IMR-90 (cell line): ENCODE measurements around the gene GDF10. TPM values are rescaled to one million over a fixed set of nuclear protein-coding genes. Genes with fewer than 3 reads are reported as not detected.

ENCODE experiments used
- ATAC-seq: fragments of 200-7000 bp; cut with Tn5 transposase; 2 replicates; pipeline ENCODE4 v1.9.1; 2020; ENCODE audit warnings: low read depth, mild to moderate bottlenecking, moderate library complexity
- BruUV-seq: library from RNA; stranded (reverse); fragments of 400-500 nt; replicated peaks from 2 replicates; lab custom pipeline; 2021; lab: Mats Ljungman, UMichigan
- CTCF ChIA-PET: fragments of 300-600 bp; formaldehyde crosslinking; extraction: SDS; loops from one replicate; lab custom pipeline; 2021; ENCODE audit warnings: antibody characterized with exemption; lab: Yijun Ruan, JAX
- POLR2A ChIA-PET: fragments of 300-600 bp; sonication (Branson Sonifier 250); formaldehyde crosslinking; loops from one replicate; lab custom pipeline; 2022; ENCODE audit warnings: antibody characterized with exemption; ENCODE audit not compliant: unreplicated experiment; lab: Charles Lee
- DNase-seq: peaks from one replicate; pipeline ENCODE4 v3.0.0; 2013
- H2AFZ ChIP-seq: replicated peaks from 2 replicates; pipeline ENCODE3; 2013; ENCODE audit warnings: low read length, mild to moderate bottlenecking; ENCODE audit not compliant: poor library complexity
- H2AK5ac ChIP-seq: 2 replicates; pipeline ENCODE4 v1.6.1; 2013; ENCODE audit warnings: low read depth, low read length, inconsistent platforms
- H2AK9ac ChIP-seq: replicated peaks from 2 replicates; pipeline ENCODE3; 2013; ENCODE audit warnings: mild to moderate bottlenecking, low read depth, low read length, moderate library complexity; ENCODE audit not compliant: poor library complexity
- H2BK120ac ChIP-seq: 2 replicates; pipeline ENCODE4 v1.6.1; 2013; ENCODE audit warnings: low read depth, low read length, inconsistent platforms
- H2BK15ac ChIP-seq: 3 replicates; pipeline ENCODE4 v1.6.1; 2013; ENCODE audit warnings: low read depth, low read length, inconsistent platforms
- H2BK20ac ChIP-seq: 2 replicates; pipeline ENCODE4 v1.6.1; 2013; ENCODE audit warnings: low read depth, mild to moderate bottlenecking, inconsistent platforms, low read length, moderate library complexity
- H2BK5ac ChIP-seq: 2 replicates; pipeline ENCODE4 v1.6.1; 2013; ENCODE audit warnings: mild to moderate bottlenecking, low read depth, low read length, inconsistent platforms; ENCODE audit not compliant: poor library complexity, severe bottlenecking
- H3K14ac ChIP-seq: replicated peaks from 2 replicates; pipeline ENCODE4 v1.6.1; 2013; ENCODE audit warnings: low read depth, low read length, inconsistent platforms
- H3K18ac ChIP-seq: 2 replicates; pipeline ENCODE4 v1.6.1; 2013; ENCODE audit warnings: low read depth, low read length, control low read depth
- H3K23ac ChIP-seq: 2 replicates; pipeline ENCODE4 v1.6.1; 2013; ENCODE audit warnings: low read depth, low read length, inconsistent platforms
- H3K27ac ChIP-seq: 2 replicates; pipeline ENCODE4 v1.5.1; 2013; ENCODE audit warnings: mild to moderate bottlenecking, control low read depth, low read length; ENCODE audit not compliant: insufficient read depth
- H3K27me3 ChIP-seq: 2 replicates; pipeline ENCODE4 v1.6.1; 2013; ENCODE audit warnings: low read length; ENCODE audit not compliant: control insufficient read depth, insufficient read depth
- H3K36me3 ChIP-seq: 2 replicates; pipeline ENCODE4 v1.6.1; 2013; ENCODE audit warnings: low read length, mixed read lengths; ENCODE audit not compliant: control insufficient read depth, insufficient read depth
- H3K4ac ChIP-seq: 2 replicates; pipeline ENCODE4 v1.6.1; 2013; ENCODE audit warnings: low read depth, low read length, inconsistent platforms
- H3K4me1 ChIP-seq: 2 replicates; pipeline ENCODE4 v1.6.1; 2013; ENCODE audit warnings: low read length, mixed read lengths; ENCODE audit not compliant: control insufficient read depth, insufficient read depth
- H3K4me2 ChIP-seq: 2 replicates; pipeline ENCODE4 v1.6.1; 2013; ENCODE audit warnings: low read depth, mild to moderate bottlenecking, control low read depth, low read length, moderate library complexity
- H3K4me3 ChIP-seq: 2 replicates; pipeline ENCODE4 v1.5.1; 2013; ENCODE audit warnings: low read depth, mild to moderate bottlenecking, control low read depth, low read length, moderate library complexity; ENCODE audit not compliant: insufficient read depth
- H3K56ac ChIP-seq: 2 replicates; pipeline ENCODE4 v1.6.1; 2013; ENCODE audit warnings: low read length, inconsistent platforms; ENCODE audit not compliant: insufficient read depth; ENCODE audit errors: extremely low read depth
- H3K79me1 ChIP-seq, 2 experiments: 2 replicates each; pipeline ENCODE4 v1.6.1; 2013; ENCODE audit warnings: low read length in 2 of 2, inconsistent platforms in 1 of 2, low read depth in 1 of 2
- H3K9ac ChIP-seq: 2 replicates; pipeline ENCODE4 v1.6.1; 2013; ENCODE audit warnings: low read depth, low read length, control low read depth
- H3K9me1 ChIP-seq: 2 replicates; pipeline ENCODE4 v1.6.1; 2013; ENCODE audit warnings: low read length, inconsistent platforms; ENCODE audit not compliant: insufficient read depth
- H3K9me3 ChIP-seq: 2 replicates; pipeline ENCODE4 v1.6.1; 2013; ENCODE audit warnings: low read length; ENCODE audit not compliant: control insufficient read depth, insufficient read depth
- H4K20me1 ChIP-seq: 2 replicates; pipeline ENCODE4 v1.6.1; 2013; ENCODE audit warnings: low read length, inconsistent platforms; ENCODE audit not compliant: insufficient read depth
- H4K5ac ChIP-seq: 2 replicates; pipeline ENCODE4 v1.6.1; 2013; ENCODE audit warnings: mild to moderate bottlenecking, low read depth, low read length, control low read depth
- H4K8ac ChIP-seq, 2 experiments: 2 replicates each; pipeline ENCODE4 v1.6.1; 2013; ENCODE audit warnings: low read depth in 2 of 2, low read length in 2 of 2, control low read depth in 1 of 2, inconsistent platforms in 1 of 2
- H4K91ac ChIP-seq: 2 replicates; pipeline ENCODE4 v1.6.1; 2013; ENCODE audit warnings: low read depth, low read length, inconsistent platforms; ENCODE audit not compliant: insufficient read depth
- CHD1 ChIP-seq: IDR thresholded peaks from 2 replicates; pipeline ENCODE4 v1.6.1; 2012; ENCODE audit warnings: low read depth, low read length, improper control_type of control experiment
- MXI1 ChIP-seq: IDR thresholded peaks from 2 replicates; pipeline ENCODE4 v1.6.1; 2012; ENCODE audit warnings: low read depth, mild to moderate bottlenecking, low read length, moderate library complexity, borderline replicate concordance
- RFX5 ChIP-seq: IDR thresholded peaks from 2 replicates; pipeline ENCODE4 v1.8.0; 2012; ENCODE audit warnings: low read depth, mild to moderate bottlenecking, low read length, moderate library complexity
- SMC3 ChIP-seq: fragments of 150-350 bp; IDR thresholded peaks from 2 replicates; pipeline ENCODE4 v1.6.1; 2016; ENCODE audit warnings: low read depth, mild to moderate bottlenecking, antibody characterized with exemption, low read length, moderate library complexity
- WGBS, 2 experiments: methylation state at CpG; one replicate each; pipeline versions ENCODE4 v1.1.5 to v1.1.7; 2013; ENCODE audit warnings: missing lambda C conversion rate in 2 of 2; ENCODE audit not compliant: insufficient read length in 1 of 2; ENCODE audit errors: extremely low coverage in 2 of 2; 5-methylcytosine and 5-hydroxymethylcytosine counted together
- dilution Hi-C: fragments of 300-500 bp; cut with HindIII; formaldehyde crosslinking; loops from one replicate; pipeline ENCODE4 v1.14.3; 2018; ENCODE audit warnings: low sequenced_read_pairs; ENCODE audit not compliant: unreplicated experiment
- in situ Hi-C: fragments of 300-500 bp; cut with MboI; formaldehyde crosslinking; loops from 3 replicates; pipeline ENCODE4 v1.14.3; 2019; ENCODE audit warnings: low sequenced_read_pairs, inconsistent platforms, mixed read lengths
- intact Hi-C: fragments of 100-400 bp; cut with micrococcal nuclease; formaldehyde crosslinking; loops from 2 replicates; pipeline ENCODE4 v1.10.0; 2022
- polyA plus RNA-seq, 3 experiments: library from polyadenylated mRNA; depleted of rRNA; stranded (reverse); fragments of >200 nt; gene quantifications; 2 replicates each; pipeline ENCODE4 v1.2.3, GENCODE V29; 2012; ENCODE audit warnings: low replicate concordance in 1 of 3
- total RNA-seq: library from RNA; depleted of rRNA; stranded (reverse); fragments of >200 nt; gene quantifications from 2 replicates; pipeline ENCODE4 v1.2.3, GENCODE V29; 2012
- TF ChIP-seq, protein P1 (sequence below): conservative IDR thresholded peaks from 2 replicates; pipeline ENCODE4 v1.5.1; 2012; ENCODE audit warnings: mild to moderate bottlenecking, low read depth, low read length, improper control_type of control experiment
- TF ChIP-seq, protein P2 (sequence below): fragments of 150-350 bp; IDR thresholded peaks from 2 replicates; pipeline ENCODE4 v1.6.1; 2017; ENCODE audit warnings: mild to moderate bottlenecking, antibody characterized with exemption, low read length, low read depth

GDF10 gene
- total and polyA plus RNA-seq, 2 of the 4 experiments (the other 2 are of a cell fraction) = 0.34 TPM; not detected in 1

DNA sequence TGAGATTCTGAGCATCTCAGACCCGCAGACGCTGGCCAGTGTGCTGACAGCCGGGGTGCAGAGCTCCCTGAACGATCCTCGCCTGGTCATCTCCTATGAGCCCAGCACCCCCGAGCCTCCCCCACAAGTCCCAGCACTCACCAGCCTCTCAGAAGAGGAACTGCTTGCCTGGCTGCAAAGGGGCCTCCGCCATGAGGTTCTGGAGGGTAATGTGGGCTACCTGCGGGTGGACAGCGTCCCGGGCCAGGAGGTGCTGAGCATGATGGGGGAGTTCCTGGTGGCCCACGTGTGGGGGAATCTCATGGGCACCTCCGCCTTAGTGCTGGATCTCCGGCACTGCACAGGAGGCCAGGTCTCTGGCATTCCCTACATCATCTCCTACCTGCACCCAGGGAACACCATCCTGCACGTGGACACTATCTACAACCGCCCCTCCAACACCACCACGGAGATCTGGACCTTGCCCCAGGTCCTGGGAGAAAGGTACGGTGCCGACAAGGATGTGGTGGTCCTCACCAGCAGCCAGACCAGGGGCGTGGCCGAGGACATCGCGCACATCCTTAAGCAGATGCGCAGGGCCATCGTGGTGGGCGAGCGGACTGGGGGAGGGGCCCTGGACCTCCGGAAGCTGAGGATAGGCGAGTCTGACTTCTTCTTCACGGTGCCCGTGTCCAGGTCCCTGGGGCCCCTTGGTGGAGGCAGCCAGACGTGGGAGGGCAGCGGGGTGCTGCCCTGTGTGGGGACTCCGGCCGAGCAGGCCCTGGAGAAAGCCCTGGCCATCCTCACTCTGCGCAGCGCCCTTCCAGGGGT lies 48.9 kb downstream of the GDF10 start:
- H3K14ac ChIP-seq = no peak overlapping the region
- H3K27ac ChIP-seq = no peak overlapping the region
- no peaks in the 10 kb centered on the region for H3K9me1 ChIP-seq
- in situ Hi-C loops = no loop called here
- intact Hi-C loops = no loop called here
- H3K9me3 ChIP-seq = no peaks in the 10 kb centered on the region
- CTCF ChIA-PET = no interaction called here
- no peak overlapping the region for H2AFZ ChIP-seq
- no peak overlapping the region for H2BK20ac ChIP-seq
- no peak overlapping the region for H2BK15ac ChIP-seq
- TF ChIP-seq, protein P1, sequence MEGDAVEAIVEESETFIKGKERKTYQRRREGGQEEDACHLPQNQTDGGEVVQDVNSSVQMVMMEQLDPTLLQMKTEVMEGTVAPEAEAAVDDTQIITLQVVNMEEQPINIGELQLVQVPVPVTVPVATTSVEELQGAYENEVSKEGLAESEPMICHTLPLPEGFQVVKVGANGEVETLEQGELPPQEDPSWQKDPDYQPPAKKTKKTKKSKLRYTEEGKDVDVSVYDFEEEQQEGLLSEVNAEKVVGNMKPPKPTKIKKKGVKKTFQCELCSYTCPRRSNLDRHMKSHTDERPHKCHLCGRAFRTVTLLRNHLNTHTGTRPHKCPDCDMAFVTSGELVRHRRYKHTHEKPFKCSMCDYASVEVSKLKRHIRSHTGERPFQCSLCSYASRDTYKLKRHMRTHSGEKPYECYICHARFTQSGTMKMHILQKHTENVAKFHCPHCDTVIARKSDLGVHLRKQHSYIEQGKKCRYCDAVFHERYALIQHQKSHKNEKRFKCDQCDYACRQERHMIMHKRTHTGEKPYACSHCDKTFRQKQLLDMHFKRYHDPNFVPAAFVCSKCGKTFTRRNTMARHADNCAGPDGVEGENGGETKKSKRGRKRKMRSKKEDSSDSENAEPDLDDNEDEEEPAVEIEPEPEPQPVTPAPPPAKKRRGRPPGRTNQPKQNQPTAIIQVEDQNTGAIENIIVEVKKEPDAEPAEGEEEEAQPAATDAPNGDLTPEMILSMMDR = no peak
- TF ChIP-seq, protein P2, sequence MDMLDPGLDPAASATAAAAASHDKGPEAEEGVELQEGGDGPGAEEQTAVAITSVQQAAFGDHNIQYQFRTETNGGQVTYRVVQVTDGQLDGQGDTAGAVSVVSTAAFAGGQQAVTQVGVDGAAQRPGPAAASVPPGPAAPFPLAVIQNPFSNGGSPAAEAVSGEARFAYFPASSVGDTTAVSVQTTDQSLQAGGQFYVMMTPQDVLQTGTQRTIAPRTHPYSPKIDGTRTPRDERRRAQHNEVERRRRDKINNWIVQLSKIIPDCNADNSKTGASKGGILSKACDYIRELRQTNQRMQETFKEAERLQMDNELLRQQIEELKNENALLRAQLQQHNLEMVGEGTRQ = no peak
- TF ChIP-seq RFX5 = no peak
- no peak for TF ChIP-seq MXI1
- no peak for TF ChIP-seq SMC3
- TF ChIP-seq CHD1 = no peak
- H4K91ac ChIP-seq = no peak overlapping the region
- no peak overlapping the region for H2BK5ac ChIP-seq
- no peak overlapping the region for H3K4ac ChIP-seq
- no peak overlapping the region for H3K18ac ChIP-seq
- 89% methylated on average over 17 of the region's 36 CpGs; no CpG with 5 or more reads in 1 of the 2 experiments for WGBS, 2 experiments
- no peak for DNase-seq
- H3K9ac ChIP-seq = no peak overlapping the region
- H3K23ac ChIP-seq = no peak overlapping the region
- H3K27me3 ChIP-seq = peaks cover 39% of the 10 kb centered on the region
- H4K5ac ChIP-seq = no peak overlapping the region
- no peak overlapping the region for H2AK9ac ChIP-seq
- no peaks in the 10 kb centered on the region for H3K36me3 ChIP-seq
- H3K79me1 ChIP-seq = no peaks in the 10 kb centered on the region
- no peaks in the 10 kb centered on the region for H3K4me1 ChIP-seq
- no TSS peak for BruUV-seq
- H4K8ac ChIP-seq = no peak overlapping the region
- H3K56ac ChIP-seq = no peak overlapping the region
- H3K4me2 ChIP-seq = no peak overlapping the region
- no peak for ATAC-seq
- H3K4me3 ChIP-seq = no peak overlapping the region
- POLR2A ChIA-PET = no interaction called here
- no peak overlapping the region for H2BK120ac ChIP-seq
- no peaks in the 10 kb centered on the region for H4K20me1 ChIP-seq
- H2AK5ac ChIP-seq = no peak overlapping the region
- dilution Hi-C loops = no loop called here
